GM19193 (cell line): ENCODE measurements around the gene MRPS34.

ENCODE experiments used
- POLR2A ChIP-seq: IDR thresholded peaks from 4 replicates; pipeline ENCODE4 v1.6.1; 2011; ENCODE audit not compliant: insufficient read depth, insufficient read length; ENCODE audit errors: extremely low read depth

Gene MRPS34

DNA sequence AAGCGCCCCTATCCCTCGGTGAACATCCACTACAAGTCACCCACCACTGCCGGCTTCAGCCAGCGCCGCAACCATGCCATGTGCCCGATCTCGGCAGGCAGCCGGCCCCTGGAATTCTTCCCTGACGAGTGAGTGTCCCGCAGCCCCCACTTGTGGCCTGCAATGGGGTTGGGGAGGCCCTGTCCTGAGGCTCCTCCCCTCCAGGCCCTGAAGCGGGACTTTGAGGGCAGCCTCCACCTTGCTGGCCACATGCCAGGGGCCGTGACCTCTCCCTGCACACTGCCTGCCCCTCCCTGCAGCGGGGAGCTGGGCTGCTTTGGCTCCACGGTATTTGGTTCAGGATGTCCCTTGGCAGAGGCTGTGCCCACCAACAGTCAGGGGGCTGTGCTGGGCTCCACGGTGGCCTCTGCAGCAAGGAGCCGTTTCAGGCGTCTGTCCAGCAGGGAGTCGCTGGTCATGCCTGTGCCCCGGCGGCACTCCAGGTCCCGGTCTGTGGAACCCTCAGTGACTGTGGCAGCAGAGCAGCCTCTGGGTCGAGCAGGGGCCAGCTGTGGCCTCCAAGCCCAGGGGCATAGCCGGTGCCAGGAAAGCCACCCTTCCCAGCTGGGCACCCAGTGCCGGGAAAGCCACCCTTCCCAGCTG, 9.9 kb downstream of the MRPS34 start:
- TF ChIP-seq POLR2A, result no peak

GRCh38 chr16:1762196-1762878, 10.6 kb downstream of the MRPS34 start:
- peak; percentile 5 for TF ChIP-seq POLR2A

DNA sequence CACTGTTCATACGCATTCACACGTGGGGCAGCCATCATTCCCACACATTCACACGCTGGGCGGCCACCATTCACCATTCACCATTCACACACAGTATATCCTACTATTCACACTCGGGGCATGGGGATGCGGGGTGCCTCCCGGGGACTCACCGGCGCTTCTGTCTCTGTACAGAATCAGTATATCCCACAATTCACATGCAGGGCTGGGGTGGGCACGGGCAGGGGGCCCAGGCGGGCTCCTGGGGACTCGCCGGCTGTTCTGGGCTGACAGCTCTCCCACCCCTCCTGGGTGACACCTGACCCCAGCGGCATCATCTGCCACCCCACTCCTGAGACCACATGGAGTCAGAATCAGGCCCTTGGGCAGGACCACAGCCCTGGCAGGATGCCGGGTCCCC, 11.2 kb downstream of the MRPS34 start:
- peak; percentile 4 for TF ChIP-seq POLR2A

- TF ChIP-seq POLR2A, result no peak
These were observed 12.0 kb downstream of the MRPS34 start for GRCh38 chr16:1760911-1761310.

GRCh38 chr16:1759511-1759910, 13.4 kb downstream of the MRPS34 start:
- no peak for TF ChIP-seq POLR2A

DNA sequence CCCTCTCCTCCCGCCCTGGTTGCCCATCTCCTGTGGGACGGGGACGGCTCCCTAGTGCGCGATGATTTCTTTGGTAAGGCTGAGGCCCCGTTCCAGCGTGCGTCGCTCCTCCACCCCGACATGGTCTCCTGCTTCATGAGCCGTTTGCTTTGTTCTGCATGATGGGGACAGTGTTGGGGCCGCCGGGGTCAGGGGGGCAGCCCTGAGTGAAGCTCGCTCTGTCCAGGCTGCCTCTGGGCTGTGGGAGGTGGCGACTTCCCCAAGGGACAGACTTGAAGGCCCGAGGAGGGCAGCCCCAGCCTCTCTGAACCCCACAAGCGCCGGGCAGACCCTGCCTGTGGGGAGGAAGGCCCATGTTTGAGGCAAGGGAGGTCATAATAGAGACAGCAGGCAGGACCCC, 14.0 kb downstream of the MRPS34 start:
- TF ChIP-seq POLR2A, result no peak

DNA sequence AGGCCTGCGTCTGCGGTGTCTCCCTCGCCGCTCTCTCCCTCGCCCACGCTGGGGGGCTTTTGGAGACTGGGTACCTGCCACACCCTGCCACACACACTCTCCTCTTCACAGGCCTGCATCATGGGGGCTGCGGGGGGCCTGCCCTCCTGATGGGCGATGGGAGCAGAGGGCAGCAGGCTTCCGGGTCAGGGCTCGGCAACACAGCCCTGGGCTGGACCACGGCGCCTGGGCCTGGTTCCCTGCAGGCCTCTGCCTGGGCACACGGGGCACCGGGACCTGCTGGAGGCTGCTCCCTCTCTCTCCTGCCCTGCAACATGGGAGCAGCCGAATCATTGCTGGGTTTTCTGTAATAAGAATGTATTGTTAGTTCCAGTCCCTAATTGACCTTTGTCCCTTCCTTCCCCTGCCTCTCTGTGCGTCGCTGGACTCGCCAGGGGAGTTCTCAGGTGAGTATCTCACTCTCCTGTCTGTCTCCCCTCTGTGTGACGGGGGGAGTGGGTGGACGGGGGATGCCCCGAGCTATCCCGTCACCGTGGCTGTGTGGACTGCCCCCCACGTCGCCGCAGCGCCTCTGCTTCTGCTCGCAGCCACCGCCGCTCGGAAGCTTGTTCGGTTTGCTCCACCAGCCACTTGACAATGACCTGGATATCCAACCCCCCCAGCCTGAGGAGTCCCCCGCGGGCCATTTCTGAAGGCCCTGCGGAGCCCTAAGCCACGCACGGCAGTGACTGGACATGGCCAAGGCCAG, 15.0 kb downstream of the MRPS34 start:
- no peak for TF ChIP-seq POLR2A

DNA sequence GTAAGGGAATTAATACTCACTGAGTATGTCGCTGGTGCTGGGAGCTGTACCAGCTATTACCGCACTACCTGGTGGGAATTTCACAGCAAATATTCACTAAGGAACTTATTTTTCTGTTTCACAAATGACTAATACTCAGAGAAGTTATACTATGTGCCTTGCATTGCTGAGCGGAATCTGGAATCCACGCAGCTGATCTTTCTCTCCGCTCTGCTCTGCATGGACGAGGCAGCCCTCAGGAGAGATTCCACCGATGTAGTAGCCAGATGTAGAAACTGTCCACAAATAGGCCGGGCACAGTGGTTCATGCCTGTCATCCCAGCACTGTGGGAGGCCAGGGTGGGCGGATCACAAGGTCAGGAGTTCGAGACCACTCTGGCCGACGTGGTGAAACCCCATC, 18.7 kb downstream of the MRPS34 start:
- no peak for TF ChIP-seq POLR2A

DNA sequence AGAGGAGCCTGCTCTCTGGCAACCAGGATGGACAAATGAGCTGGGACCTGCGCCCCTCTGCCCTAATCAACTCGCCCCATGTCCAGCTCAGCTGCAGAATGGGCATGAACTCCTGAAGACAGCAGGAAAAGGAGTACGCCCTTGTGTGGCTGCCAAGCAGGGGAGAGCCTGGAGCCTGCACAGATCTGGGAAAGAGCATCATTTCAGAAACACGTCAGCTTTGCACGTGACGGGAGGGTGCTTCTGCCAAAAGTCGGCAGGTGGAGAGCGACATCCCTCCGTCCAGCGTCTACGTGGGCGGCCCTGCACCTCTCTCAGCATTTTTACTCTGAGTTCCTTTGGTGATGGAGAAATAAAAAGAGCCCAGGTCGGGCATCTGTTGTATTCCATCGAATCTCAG, 20.1 kb downstream of the MRPS34 start:
- no peak for TF ChIP-seq POLR2A

- no peak for TF ChIP-seq POLR2A
These were observed 21.0 kb downstream of the MRPS34 start for GRCh38 chr16:1751946-1752345.

GRCh38 chr16:1749152-1750117, 23.5 kb downstream of the MRPS34 start:
- TF ChIP-seq POLR2A, result no peak

DNA sequence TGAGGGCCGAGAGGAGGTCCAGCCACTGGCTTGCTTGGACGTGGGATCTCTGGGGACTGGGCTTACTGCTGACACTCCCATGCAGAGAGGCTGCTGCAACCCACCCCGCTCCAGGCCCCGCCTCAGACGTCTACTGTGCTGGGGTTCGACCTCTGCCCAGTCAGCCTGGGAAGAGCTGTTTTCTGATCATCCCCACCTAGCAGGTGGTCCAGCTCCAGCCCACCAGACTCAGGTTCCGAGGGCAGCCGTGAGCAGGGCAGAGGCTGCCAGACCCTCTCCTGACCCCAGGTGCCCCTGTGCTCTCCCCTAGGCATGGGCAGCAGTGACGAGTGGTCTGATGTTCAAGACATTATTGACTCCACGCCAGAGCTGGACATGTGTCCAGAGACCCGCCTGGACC, 25.0 kb downstream of the MRPS34 start:
- no peak for TF ChIP-seq POLR2A

DNA sequence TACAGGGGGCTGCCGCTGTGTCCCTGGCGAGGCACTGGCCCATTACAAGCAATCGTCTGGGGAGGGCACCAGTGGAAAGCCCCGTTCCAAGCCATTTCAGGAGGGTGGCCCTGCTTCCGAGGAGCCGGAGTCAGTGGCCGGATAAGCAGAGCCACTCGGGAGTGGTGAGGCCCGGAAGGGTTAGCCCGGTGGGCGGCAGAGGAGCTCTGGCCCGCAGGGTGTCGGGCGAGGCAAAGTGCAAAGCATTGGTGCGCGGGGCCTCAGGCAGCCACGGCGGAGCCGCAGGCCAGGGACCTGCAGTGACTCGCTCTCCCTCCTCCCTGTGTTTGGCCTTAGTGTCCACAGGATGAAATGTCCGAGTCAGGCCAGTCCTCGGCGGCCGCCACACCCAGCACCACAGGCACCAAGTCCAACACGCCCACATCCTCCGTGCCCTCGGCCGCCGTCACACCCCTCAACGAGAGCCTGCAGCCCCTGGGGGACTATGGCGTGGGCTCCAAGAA, 26.2 kb downstream of the MRPS34 start:
- no peak for TF ChIP-seq POLR2A

DNA sequence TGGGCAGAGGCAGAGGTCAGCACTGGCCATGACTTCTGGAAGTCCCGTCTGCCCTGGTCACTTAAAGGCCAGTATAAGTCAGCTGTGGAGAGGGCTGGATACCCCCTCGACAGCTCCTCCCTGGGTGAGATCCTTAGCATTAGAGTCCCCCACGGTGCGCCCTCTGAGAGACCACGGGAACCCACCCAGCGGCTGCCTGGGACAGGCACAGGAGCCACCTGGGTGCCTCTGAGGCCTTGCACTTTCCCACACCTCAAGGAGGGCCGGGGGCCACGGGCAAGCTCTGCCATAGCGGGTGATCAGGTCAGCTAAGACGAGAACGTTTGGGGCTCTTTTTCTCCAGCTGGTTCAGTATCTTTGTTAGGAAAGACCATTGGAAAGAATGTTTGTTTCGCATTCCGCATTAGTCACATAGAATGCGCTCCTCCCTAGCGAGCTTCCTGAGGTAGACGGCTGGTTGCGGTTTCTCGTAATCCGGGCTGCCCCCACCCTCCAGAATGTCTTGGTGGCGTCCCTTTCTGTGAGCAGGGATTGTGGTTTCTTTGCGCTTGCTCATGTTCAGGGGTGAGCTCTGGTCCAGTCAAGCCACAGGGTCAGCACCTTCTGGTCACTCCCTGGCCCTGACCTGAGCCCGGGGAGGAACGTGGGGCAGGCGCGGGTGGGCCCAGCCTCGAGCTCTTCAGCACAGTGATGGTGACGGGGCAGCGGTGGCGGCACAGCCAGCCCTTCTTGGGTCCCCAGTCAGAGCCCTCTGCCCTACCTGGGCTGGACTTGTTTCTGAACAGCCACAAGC, 26.8 kb downstream of the MRPS34 start:
- no peak for TF ChIP-seq POLR2A

- no peak for TF ChIP-seq POLR2A
These were observed 27.6 kb downstream of the MRPS34 start for GRCh38 chr16:1745181-1745899.
